HL-60/S4 (cell line): ENCODE measurements around the gene FLNB.

Experiments
- in situ Hi-C: fragments of 300-500 bp; cut with MboI; formaldehyde crosslinking; loops from 2 replicates; pipeline ENCODE4 v1.14.3; 2022; ENCODE audit warnings: low sequenced_read_pairs

The FLNB gene

DNA sequence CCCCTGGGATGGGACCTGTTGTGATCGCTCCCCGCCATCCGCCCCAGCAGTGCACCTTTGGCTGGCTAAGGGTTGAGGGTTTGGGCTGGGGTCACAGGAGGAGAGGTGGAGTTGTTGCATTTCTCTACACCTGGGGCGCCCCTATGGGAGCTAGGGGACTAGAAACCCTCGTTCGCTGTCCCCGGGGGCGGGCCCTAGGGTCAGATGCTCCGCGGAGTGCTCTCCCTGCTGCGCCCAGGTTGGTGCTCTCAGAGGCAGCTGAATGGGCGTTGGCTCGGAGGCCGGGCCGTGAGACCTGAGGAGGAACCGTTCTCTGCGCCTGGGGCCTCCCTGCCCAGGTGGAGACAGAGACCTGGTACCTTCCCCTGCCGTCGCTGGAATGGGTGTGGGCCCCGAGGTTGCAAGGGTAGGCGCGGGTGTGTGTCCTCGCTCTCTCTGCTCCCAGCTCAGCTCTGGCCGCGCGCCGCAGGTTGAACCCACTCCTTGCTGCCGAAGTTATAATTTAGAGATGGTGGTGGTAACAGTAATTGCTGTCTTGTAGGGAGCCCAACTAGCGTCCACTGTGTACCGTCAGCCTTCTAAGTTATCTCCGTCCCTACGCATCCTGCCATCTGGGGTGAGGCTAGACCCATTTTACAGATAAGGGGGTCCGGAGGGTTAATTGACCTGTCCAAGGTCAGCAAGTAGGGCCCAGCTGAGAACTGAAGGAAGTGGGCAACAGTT lies 965 bp downstream of the FLNB start:
- in situ Hi-C loops = loop anchor here (25.0 kb wide), 1 partner anchor 153 kb away; no protein-coding TSS in a partner anchor

DNA sequence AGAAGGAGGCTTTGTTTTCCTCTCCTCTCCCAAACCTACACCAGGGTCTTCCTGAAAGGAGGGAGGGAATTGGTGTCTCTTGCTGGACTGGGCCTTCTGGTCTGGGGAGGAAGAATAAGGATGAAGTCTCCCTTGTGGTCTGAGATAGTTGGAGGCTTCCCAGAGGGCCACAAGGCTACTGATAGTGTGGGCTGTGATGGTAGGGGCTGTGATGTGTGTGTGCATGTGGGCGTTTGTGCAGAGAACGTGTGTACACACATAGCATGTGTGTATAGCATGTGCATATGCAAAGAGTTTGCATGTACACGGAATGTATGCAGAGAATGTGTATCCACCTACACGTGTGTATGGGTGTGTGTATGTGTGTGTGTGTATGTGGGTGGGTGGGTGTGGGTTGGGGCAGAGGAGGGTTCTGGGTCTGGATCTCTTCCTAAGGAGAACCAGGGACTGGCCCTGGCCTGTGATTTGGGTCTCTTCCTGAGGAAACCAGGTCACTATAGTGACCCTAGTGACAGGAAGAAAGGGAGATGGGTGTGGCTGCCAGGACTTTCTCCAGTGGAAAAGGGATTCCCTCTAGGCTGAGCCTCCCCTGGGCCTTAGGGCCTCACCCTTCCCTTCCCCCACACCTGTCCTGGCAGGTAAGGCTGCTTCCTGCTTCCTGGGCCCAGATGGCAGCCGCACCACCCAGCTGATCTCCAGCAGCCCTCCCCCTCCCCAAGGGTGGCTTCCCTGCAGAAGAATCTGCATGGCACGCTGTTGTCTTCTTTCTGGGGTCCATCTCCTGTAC lies 1.7 kb downstream of the FLNB start:
- in situ Hi-C loops = loop anchor here (25.0 kb wide), 1 partner anchor 152 kb away; no protein-coding TSS in a partner anchor

DNA sequence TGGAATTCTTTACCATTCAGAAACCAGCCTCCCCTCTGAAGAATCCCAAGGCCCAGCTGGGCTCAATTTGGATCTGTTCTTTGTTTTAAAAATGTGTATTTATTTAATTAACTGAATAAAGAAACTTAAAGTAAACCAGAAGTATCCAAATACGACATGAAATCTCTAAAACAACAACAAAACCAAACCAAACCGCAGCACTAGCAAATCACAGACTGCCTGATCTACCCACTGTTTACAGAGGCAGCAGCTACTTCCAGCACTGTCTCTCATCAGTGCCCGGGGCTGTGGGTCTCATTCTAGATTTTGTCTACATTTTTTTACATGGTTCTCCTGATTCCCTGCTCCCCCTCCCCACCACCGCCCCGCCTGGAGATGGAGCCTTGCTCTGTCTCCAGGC lies 2.3 kb downstream of the FLNB start:
- in situ Hi-C loops = loop anchor here (25.0 kb wide), 1 partner anchor 152 kb away; no protein-coding TSS in a partner anchor

DNA sequence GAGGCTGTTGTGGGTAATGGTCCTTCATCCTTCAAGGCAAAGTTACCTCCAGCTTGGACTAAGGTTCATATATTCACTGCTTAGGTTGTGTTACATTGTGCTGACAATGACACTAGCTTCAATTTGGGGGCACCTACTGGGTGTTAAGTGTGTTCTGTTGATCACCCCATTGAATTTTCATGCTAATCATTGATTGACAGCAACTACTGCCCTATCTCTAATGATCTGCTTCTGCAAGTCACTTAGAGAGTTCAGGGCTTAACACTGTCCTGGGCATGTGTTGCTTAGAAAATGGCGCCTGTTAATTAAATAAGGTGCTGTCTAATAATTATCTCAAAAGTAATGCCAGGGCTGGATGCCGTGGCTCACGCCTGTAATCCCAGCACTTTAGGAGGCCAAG lies 3.4 kb downstream of the FLNB start:
- in situ Hi-C loops = loop anchor here (25.0 kb wide), 1 partner anchor 151 kb away; no protein-coding TSS in a partner anchor

DNA sequence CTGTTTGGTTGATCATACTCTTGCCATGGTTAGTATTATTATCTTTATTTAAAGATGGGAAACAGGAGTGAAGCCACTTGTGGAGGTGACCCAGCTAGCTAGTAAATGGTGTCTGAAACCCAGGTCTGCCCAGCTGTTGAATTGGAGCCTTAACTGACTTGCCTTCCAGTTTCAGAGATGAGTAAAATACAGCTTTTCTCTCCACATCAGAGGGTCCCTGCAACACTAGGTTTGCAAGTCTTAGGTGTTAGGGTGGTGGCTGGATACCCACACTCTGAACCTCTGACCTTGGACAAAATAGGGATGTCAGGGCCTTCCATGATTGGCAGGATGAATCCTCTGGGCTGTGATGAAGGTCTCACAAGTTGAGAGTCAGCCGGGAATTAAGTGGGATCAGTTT lies 4.1 kb downstream of the FLNB start:
- in situ Hi-C loops = loop anchor here (25.0 kb wide), 1 partner anchor 150 kb away; no protein-coding TSS in a partner anchor

DNA sequence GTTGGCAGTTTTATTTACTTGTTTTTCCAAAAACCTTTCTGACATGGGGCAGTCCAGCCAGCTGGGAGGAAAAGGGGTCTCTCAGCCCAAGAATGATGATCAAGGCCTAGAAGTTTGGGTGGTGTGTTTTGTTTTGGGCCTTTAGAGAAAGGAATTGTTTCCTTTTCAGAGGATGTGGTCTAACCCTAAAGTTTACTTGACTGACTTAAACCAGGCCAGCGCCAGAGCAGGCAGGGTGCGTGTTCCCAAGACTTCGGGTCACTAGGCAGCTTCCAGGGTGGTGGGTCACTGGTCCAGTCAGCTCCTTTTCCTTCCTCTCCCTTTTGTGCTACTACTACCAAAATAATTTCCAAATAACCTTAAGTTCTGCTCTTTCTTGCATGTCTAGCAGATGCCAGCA lies 4.9 kb downstream of the FLNB start:
- in situ Hi-C loops = loop anchor here (25.0 kb wide), 1 partner anchor 149 kb away; no protein-coding TSS in a partner anchor

DNA sequence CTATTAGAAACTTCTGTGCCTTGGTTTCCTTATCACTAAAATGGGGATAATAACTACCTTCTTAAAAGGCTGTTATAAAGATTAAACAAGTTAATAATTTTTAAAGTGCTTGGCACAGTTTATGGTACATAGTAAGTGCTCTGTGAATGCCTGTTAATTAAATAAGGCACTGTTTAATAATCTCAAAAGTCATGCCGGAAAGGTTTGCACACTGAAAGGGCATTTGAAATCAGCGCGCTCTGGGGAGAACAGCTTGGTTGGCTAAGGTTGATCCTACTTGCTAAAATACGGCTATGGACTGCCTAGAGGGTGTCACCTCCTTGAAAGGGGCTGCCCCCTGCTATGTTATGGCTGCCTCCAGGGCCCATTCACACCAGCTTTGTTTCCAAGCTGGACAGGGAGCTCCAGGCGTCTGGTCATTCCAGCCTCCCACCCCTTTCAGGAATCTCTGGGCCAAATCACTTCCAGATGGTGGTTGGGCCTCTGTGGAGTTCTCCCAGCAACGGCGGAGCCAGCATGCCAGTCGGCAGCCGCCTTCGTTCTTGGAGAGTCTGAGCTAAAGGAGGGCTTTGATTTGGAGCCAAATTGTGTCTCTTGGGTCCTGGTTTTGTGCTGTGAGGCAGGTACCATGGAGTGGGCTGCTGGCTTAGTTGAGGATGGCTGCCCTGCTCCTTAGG lies 5.9 kb downstream of the FLNB start:
- in situ Hi-C loops = loop anchor here (25.0 kb wide), 1 partner anchor 148 kb away; no protein-coding TSS in a partner anchor

DNA sequence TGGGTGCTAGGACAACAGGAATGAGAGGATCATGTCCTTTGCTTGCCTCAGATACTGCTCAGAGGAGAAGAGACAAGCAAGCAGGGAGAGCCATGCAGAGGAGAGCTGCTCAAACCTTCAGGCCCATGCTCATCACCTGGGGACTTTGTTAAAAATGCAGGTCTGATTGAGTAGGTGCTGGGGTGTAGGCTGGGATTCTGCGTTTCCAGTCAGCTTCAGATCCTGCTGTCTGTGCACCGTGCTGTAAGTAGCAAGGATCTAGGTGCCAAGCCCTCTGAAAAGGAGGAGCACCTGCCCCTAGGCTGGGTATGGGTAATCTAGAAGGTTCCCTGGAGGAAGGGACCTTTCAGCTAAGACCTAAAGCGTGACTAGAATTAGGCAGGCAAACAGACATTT lies 7.3 kb downstream of the FLNB start:
- in situ Hi-C loops = loop anchor here (25.0 kb wide), 1 partner anchor 147 kb away; no protein-coding TSS in a partner anchor

DNA sequence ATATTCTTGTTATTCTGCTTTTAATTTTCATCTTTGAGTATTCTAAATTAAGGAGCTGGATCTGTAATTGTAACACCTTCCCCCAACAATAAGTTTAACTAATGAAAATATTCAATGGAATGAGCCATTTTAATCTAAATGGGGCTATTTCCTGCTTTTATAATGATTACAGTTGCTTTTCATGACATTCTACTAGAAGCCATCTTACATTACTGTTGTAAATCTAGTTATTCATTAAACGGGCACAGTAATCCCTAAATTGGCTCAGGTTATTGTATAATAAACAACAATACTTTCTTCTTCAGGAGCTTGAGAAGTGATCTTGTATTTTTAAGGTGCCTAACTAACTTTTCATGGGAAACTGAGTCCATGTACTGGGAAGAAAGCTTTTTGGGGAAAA lies 8.5 kb downstream of the FLNB start:
- in situ Hi-C loops = loop anchor here (25.0 kb wide), 1 partner anchor 146 kb away; no protein-coding TSS in a partner anchor

DNA sequence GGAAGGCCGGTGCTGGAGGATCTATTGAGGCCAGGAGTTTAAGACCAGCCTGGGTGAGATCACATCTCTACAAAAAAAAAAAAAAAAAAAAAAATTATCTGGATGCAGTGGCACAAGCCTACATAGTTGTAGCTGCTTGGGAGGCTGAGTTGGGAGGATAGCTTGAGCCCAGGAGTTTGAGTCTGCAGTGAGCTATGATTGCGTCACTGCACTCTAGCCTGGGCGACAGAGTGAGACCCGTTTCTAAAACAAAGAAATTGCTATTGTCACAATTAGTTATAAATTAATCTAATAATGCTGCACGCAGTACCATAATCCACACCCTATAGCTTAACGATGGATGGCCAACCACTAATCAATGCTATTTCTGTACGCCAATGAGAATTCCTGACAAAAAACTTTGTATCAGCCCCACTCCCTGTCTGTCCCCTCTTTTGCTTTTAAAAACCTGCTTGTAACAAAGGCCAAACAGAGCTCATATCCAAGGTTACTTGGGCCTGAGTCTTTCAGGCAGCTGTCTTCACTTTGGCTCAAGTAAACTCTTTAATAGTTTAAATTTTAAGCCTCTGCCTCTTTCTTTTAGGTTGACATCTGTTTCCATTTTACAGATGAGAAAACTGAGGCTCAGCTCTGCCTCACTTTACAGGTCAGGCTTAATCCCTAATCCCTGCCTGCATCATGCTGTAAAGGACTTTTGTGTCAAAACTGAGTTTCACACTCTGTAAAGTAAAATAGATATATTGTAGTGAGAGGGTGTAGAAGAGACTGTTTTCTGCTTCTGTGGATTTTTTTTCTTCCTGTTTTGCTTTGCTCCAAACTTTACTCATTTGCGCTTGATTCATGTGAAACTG lies 10.9 kb downstream of the FLNB start:
- in situ Hi-C loops = loop anchor here (25.0 kb wide), 1 partner anchor 143 kb away; no protein-coding TSS in a partner anchor

DNA sequence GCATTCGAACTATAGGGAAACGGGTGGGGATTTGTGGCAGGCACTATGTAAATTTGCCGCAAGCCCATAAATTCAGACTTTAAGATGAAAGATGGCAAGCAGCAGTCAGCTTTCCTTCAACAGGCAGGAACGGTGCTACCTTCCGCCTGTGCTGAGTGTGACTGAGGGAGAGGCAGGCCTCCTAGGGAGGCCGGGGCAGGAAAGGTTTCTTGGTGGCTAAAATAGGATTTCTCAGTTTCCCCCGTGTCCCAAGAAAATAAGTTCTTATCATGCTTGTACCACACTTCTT lies 12.5 kb downstream of the FLNB start:
- in situ Hi-C loops = loop anchor here (25.0 kb wide), 1 partner anchor 142 kb away; no protein-coding TSS in a partner anchor

DNA sequence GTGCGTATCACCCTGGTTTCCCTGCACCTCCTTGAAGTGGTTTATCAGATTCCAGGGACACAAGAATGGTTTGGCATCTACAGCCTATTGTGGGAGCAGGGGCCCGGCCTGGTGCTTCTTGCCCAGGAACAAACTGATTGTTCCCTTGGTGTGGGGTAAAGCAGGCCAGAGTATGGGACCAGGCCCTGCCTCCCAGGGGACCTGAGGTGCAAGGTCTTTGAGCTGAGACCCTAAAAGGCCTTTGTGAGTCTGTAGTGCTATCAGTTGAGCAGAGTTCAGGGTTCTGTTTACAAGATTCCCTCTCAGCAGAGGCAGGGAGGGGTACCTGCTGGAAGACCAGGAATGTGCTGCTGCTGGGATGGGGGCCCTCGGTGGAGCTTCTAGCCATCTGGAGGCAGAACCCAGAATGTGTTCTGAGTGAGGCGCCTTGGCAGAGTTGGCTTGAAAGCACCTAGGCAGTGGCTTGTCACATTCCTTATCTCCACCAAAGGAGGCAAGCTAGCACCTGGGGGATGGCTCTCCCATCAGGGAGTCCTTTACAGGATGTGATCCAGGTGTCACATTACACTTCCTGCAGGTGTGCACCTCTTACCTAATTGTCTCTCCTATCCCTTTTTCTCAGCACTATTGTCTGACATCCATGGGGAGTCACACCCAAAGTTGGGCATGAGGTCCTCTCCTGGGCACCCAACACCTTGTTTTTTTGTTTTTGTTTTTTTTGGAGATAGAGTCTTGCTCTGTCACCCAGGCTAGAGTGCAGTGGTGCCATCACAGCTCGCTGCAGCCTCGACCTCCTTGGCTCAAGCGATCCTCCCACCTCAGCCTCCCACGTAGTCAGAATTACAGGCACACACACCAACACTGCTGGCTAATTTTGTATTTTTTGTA lies 13.1 kb downstream of the FLNB start:
- in situ Hi-C loops = loop anchor here (25.0 kb wide), 1 partner anchor 141 kb away; no protein-coding TSS in a partner anchor

DNA sequence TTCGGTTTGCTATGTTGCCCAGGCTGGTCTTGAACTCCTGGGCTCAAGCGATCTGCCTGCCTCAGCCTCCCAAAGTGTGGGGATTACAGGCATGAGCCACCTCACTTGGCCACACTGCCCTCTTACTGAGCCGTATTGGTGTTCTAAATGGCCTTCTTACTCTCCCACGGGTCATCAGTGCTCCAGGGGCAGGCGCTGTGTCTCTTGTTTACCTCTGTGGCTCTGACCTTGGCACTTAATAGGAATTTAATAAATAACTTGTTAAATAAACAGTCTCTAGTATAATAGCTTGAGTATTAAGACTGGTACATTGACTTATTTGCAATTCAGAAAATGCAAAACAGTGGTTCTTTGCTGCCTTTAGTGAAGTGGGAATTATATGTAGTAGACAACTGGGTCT lies 13.7 kb downstream of the FLNB start:
- in situ Hi-C loops = loop anchor here (25.0 kb wide), 1 partner anchor 140 kb away; no protein-coding TSS in a partner anchor

DNA sequence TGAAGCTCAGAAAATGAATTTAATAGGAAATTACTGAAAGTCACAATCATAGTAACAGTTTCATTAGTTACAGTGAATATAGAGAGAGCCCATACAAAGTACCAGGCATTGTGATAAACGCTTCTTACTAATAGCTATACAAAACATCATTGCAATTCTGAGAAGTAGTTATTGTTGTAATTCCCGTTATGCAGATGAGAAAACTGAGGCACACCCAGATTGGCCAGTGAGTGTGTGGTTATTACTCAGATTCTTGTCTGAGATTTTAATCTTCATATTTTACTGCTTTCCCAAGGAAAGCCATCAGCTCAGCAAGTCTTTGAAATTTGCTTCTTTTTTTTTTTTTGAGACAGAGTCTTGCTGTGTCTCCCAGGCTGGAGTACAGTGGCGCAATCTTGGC lies 14.3 kb downstream of the FLNB start:
- in situ Hi-C loops = loop anchor here (25.0 kb wide), 1 partner anchor 140 kb away; no protein-coding TSS in a partner anchor

DNA sequence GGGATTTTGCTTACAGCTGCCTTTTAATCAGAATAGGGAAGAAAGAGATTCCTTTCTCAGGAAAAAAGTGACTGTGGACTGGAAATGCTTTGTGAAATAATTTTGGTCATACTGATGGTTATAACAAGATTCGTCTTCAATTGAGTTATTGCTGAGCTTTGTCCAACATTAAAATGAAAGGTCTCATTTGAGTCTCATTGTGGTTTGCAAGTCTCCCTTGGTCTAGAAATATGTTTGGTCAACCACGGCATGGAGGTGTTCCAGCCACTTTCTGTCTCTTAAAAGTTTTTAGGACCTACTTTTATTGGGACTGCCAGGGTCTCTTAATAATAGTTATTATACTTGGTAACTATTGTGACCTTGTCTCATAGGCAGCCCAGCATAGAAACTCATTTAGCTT lies 15.3 kb downstream of the FLNB start:
- in situ Hi-C loops = loop anchor here (25.0 kb wide), 1 partner anchor 139 kb away; no protein-coding TSS in a partner anchor

DNA sequence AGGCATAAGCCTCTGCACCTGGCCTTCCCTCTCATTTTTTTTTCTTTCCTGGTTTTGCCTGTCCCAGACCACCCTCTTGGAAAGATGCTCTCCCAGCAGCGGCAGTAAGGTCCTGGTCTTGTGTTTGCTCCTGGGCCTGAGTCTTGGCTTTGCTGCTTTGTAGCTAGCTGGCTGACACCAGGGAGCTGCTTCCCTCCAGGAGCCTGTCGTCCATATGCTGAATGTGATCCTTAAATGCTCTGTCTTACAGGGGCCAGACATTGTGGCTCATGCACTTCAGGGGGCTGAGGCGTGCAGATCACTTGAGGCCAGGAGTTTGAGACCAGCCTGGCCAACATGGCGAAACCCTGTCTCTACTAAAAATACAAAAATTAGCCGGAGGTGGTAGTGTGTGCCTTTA lies 17.2 kb downstream of the FLNB start:
- in situ Hi-C loops = no loop called here

DNA sequence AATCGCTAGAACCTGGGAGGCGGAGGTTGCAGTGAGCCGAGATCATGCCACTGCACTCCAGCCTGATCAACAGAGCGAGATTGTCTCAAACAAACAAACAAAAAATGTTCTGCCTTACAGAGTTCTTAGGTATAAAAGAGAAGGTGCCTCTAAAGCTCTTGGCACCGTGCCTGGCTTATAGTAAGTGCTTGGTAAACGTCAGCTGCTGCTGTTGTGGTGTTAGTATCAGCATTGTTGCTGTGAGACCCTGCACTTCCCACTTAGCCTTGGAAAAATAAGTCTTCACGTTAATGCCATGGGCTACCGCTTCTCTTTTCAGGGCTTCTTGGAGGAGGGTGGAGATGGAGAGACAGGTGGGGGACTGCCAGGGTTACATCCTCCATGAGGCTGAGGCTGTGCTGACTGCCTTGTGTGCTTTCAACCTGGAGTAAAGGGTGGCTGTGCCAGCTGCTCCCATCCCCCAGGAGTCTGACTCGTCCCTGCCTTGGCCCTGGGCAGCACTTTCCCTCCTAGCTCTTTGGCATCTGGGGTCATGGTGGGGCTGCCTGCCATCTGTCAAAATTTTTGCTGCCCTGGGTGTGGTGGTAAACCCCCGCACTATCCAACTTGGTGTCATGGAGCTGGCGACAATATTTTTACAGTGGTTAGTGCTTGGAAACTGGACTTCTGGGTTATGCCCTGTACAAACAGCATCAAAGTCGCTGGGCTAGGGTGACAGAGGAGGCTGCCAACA lies 17.8 kb downstream of the FLNB start:
- in situ Hi-C loops = no loop called here

DNA sequence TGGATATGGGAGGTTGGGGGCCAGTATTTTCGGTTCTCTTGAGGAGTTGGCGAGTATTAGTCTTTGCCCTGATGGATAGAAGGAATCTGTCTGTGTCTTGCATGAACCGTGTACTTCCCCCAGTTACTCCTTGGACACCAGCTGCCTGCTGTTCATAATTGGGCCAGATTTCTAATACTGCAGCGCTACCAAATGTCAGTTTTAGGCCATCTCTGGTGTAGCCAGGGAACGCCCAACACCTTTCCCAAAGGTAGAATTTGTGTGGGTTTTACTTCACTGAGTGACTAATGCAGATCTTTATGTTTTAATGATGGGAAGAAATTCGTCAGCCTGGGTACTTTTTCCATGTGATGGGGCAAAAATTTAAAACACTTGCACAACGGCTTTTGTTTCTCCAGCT lies 18.4 kb downstream of the FLNB start:
- in situ Hi-C loops = no loop called here
